T47D (cell line): Measurements from ENCODE around the gene NRCAM.
A peak's percentile ranks its signal among the peaks of the same experiment; 100 is the strongest.
"Not testable (repeated sequence)": the region's sequence is repeated elsewhere in the genome, so short reads cannot be mapped to it uniquely, and the experiment has no call there.

Experiments
- DNase-seq, 2 experiments: peaks; one replicate each; pipeline versions ENCODE4 v3.0.0 to v3.0.0-alpha.2; 2011 to 2012; ENCODE audit warnings: low read depth in 1 of 2, low spot score in 1 of 2
- JUND ChIP-seq: IDR thresholded peaks from 2 replicates; pipeline ENCODE4 v1.6.1; 2012; ENCODE audit warnings: low read depth
- in situ Hi-C: cut with HindIII; loops from 2 replicates; pipeline ENCODE4 v1.10.0; 2016; ENCODE audit warnings: low sequenced_read_pairs, low pct_unique_long_range_greater_than_20kb

The NRCAM gene

DNA sequence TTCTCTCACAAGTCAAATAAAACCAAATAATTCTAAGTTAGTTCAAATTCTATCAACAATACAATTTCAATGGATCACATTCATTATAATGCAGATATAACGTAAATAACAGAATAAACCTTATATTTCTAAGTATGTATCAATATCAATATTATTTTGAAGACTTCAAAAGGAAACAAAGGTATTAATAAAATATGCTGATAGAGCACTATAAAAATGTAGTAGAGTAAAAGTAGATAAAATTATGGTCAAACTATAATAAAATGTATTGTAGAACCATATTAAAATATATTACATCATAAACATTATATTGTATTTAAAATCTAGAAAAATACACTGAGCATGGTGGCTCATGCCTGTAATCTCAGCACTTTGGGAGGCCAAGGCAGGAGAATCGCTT lies 23.5 kb upstream of the NRCAM start:
- no peak for DNase-seq
- no peak for TF ChIP-seq JUND
- in situ Hi-C loops, result no loop called here

DNA sequence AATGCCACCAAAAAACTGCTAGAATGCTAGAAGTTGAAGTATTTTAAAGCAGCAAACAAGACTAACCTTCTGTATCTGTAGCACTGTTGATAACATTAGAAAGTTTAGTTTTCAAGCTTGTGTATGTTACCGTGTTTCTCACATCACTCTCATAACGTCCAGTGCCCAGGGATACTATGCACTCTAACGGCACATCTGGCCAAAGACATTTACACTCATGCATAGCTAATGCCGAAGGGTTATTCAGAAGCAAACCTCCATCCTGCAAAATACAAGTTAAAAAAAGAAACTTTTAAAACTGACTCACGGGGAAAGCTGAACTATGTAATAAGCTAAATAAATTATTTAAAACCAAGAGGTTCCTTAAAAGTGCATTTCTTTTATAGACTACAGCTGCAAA lies 22.9 kb upstream of the NRCAM start:
- no peak for DNase-seq
- in situ Hi-C loops, result no loop called here
- no peak for TF ChIP-seq JUND

DNA sequence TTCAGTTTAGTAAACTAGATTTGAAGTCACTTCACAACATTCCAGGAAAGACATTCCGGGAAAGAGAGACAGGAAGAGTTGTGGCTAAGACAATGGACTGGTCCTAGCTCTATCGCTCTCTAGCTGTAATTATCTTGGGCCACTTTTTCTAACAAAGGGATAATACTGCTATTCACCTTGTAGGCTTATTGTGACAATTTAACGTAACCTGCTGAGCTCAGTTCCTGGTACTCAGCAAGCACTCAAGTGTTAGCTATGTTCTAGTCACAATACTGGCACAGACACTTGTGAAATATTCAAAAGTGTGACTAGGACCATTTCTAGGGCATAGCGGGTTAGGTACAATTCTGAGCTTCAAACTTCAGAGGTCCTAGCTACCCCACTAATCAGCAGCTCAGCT lies 12.0 kb upstream of the NRCAM start:
- in situ Hi-C loops, result no loop called here
- DNase-seq, result no peak
- TF ChIP-seq JUND, result no peak

DNA sequence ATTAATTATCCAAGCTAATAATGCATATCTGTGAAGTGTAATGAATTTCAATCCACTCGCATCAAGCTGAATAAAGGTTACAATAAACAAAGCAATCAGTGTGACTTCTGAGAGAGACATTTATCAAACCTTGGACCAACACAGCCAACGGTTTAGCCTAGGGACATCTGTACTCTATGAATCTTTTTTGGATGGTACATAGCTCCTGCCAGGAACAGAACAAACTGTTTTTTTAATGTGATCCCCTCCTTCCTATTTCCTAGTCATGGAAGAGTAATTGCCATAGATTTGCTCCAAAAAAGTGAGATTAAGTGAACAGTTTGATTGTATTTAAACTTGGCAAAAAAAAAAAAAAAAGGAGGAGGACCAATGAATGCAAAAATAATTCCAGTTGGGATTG lies 11.2 kb upstream of the NRCAM start:
- in situ Hi-C loops, result no loop called here
- no peak for TF ChIP-seq JUND
- DNase-seq, result no peak

DNA sequence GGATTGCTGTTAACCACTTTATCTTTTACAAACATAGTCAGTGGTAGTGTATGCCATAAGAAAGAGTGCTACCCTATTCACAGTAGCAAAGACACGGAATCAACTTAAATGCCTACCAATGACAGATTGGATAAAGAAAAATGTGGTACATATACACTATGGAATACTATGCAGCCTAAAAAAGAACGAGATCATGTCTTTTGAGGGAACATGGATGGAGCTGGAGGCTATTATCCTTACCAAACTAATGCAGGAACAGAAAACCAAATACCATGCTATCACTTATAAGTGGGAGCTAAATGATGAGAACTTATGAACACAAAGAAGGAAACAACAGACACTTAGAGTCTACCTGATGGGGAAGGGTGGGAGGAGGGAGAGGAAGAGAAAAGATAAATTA lies 10.1 kb upstream of the NRCAM start:
- in situ Hi-C loops, DNase-seq: not testable (repeated sequence)

DNA sequence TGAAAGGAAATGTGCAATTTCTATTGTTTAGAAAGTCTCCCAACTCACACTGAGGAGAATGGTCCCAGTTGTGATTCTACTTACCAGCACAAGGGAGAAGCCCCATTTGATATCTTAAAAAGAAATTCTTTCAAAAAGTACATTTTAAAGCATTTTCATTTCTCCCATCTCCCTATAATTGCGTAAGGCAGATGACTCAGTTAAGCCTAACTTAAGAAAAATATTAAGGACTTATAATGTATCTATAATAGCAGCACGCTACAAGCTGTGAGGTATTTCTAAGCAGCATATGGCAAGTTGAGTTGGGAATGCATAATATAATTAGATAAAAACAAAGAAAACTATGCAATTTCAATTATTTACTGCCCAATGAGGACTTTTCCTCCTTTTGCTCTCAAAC lies 8.5 kb upstream of the NRCAM start:
- no peak for DNase-seq
- in situ Hi-C loops, result no loop called here
- no peak for TF ChIP-seq JUND

DNA sequence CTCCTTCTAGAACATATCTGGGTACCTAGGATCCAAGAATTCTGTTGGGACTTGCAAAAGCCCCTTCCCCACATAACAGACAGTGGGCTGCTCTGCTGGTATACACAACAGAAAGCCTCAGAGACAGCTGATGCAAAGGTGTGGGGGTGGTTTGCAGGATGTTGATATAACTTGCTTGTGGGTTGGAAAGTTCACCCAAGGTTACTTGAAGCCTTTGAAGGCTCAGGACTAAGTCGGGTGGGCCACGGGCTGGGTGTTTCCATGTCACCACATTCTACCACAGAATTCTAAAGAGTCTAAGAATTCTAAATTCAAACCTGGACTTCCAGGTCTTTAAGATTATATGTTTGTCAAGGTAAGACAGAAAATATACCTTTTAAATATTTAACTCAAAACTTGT lies 7.4 kb upstream of the NRCAM start:
- no peak for DNase-seq
- no peak for TF ChIP-seq JUND
- in situ Hi-C loops, result no loop called here

DNA sequence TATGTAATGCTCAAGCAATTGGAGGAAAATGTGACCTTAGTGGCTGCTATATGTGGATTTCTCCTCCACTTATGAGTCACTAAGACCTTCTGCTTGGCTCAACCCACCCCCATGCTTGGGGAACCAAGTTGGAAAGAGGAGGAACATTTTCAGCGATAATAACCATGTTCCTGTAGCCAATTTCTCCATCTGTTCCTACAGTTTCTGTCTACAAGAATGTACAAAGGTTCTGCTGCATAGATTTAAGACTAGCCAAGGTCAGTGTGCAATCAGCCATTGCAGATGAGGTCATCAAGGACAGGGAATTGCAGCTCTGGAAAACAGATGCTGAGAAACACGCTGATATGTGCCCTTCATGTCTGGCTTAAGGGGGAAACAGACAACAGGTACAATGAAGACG lies 5.6 kb upstream of the NRCAM start:
- TF ChIP-seq JUND, result no peak
- no peak for DNase-seq
- in situ Hi-C loops, result no loop called here

DNA sequence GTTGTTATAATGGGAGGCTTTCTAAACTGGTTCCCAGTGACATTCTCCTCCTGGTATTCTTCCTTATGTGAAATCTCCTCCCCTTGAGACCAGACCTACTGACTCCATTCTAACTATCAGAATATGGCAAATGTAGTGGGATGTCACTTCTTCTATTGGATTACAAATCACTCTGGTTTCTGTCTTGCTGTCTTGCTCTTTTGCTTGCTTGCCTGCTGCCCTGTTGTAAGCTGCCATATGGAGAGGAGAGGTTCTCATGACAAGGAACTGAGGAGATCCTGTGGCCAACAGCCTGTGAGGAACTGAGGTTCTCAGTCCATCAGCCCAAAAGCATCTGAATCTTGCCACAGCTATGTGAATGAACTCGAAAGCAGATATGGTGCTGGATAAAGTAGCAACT lies 4.7 kb upstream of the NRCAM start:
- in situ Hi-C loops, result no loop called here
- TF ChIP-seq JUND, result no peak
- DNase-seq, result no peak

DNA sequence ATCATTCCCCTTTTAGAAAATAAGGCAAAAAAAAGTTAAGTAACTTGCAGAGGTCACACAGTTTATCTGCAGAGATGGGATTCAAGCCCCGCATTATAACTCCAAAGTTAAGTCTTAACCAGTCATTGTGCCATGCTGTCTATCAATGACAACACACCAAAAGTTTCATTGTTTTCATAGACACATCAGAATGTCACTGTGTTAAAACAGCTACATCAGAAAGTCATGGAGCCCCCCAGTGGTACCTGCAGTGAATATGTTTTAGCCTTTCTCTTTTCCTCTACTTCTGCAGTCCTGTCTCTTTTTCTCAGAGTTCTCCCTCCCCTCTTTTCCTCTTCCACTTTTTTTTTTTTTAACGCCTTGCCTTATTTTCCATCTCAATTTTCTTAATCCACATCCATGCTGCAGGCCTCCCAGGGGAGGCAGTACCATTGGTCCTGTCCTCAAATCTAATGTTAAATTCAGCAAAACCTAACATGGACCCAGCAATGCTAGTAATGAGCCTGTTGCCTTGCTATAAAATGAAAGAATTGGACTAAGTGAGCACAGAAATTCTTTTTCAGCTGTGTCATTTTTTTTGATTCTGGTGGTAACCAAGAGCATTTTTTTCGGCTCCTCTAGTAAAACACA lies 3.8 kb upstream of the NRCAM start:
- TF ChIP-seq JUND, result no peak
- in situ Hi-C loops, result no loop called here
- DNase-seq, result peak; percentile 24 to 50

DNA sequence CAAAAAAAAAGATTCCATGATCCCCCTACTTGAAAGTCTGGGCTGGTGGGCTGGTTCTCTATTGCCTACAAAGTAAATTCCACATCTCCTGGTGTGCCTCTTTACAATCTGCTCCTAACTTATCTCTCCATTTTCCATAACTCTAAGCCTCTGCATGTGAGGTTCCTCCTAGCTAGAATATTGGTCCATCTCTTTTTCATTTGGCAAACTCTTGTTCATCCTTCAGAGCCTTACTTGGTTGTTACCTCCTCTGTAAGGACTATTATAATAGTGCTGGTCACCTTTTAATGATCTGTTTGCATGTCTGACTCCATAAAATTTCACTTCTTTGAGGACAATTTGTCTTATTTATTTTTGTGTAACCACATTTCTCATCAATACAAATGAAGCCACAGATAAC lies 1.6 kb upstream of the NRCAM start:
- TF ChIP-seq JUND, result no peak
- in situ Hi-C loops, result no loop called here
- DNase-seq, result no peak

DNA sequence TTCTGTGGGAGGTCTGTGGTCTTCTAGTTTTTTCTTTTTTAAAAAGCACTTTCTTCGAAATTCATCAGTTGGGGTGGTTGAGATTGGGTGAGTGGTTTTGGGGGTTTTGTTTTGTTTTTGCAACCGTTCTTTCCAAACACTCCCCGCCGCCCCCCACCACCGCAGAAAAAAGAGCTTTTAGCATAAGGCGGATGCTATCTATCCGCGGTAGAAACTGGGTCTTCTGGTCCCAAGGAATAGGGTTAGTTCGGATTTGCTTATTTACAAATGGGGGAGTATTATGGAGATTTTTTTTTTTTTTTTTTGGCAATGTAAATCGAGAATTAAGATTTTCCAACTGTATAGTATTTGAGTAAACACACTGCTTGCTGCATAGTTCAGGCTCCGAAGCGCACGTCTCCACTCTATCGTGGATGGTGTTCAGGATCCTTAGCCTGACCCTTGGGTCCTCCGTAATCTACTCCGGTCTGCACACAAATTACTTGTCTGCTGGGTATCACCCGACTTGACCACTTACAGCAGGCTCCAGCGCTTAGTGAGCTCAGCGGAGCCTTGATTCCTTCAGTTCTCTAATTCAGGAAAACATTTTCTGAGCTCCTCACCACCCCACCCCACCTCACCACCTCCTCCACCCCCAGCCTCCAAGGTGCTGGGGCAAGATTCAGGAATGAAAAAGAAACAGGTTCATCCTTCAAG lies 757 bp upstream of the NRCAM start:
- TF ChIP-seq JUND, result no peak
- in situ Hi-C loops, result no loop called here
- DNase-seq, result no peak

DNA sequence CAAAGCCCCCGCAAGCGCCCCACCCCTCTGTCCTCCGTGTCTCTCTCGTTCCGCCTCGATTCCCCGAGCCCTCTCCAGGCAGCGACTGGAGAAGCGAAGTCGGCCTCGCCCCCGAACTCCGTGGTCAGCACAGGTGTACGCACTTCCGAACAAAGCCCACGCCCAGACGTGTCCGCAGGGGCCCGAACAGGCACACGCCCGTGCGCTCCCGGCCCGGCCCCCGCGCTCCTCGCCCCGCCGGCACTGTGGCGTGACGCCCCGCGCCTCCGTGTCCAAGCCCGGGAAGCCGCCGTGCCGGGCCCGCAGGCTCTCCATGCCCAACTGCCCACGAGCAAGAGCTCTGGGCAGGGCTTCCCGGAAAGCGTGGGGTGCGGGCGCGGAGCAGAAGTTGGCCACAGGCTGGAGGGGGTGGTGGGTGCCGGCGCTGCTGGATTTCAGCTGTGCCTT lies 662 bp downstream of the NRCAM start:
- DNase-seq, result peak; percentile 2 to 11
- in situ Hi-C loops, result no loop called here
- no peak for TF ChIP-seq JUND

DNA sequence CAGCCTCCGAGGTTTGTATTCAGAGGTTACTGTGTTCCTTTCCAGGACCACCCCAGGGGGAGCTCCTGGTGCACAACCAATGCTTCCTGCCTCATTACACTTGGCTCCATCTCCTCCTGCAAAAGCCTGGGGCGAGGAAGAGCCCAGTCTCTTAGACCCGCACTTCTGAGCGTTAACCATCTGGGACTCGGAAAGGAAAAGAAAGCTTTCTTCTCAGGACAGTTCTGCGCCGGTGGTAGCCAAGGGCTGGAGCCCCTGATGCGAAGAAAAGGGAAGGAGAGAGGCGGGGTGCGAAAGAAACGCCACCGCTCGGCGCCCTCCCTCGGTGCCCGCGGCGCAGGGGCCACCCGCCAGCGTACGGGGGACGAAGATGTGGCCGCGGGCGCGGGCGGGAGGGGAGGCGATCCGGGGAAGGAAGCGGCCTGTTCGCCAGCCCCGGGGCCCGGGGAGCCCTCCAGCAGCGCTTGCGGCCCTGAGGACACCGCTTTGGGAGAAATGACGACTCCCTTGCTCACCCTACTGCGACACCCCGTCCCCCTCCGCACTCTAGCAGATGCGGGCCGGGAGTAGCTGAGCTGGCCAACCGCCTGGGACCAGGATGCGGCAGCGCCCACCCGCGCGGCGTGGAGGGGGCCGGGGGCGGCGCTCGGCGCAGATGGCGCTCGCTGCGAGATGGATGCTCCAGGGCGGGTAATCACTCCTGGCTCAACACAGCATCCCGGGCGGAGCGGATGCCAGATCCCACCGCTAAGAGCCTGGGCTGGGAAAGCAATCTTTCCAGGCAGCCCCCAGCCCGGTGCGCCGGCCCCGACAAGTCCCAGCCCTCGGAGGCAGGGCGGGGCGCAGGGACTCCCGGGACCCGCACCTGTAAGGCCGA lies 1.3 kb downstream of the NRCAM start:
- DNase-seq, result peak in 1 of 2 experiments; percentile 9
- in situ Hi-C loops, result no loop called here
- no peak for TF ChIP-seq JUND
